ENCODE results near the gene TNFRSF1B. TPM values are rescaled to one million over a fixed set of nuclear protein-coding genes. Genes with fewer than 3 reads are reported as not detected.
A peak's percentile ranks its signal among the peaks of the same experiment; 100 is the strongest.

TNFRSF1B gene
- total and polyA plus RNA-seq, 9 of the 15 experiments (the other 6 are each of a cell fraction or from before 2014, with no cell fraction given), result 8.8 to 91.3 (median 36.0) TPM

DNA sequence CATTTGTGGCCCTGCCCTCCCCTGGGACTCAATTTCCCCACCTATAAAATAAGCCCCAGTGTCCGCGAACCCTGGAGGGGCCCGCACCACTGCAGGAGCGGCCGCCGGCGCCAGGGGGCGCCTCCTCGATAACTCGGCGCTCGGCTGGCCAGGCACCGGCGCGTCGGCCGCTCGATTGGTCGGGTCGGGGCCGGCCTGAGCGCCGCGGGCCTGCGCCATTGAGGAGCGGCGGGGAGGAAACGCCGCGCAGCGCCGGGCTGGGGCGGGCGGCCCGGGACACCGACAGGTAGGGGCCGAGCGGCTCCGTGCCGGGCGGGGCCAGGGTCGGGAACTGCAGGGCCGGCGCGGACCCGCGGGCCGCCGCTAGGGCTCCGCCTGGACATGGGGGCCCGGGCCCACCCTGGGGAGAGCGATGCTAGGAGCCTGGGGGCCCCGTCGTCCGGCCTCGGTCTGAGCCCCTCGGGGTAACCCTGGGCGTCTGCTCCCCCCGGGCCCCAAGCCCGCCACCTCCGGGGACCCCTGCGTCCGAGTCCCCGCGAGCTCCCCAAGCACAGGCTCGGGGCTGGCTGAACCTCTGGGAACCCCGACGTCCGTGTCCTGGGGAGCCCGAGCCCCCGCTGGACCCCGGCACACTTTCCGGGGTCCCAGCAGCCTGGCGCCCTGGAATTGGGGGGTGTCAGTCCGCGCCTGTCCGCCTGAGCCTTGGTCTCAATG is 63.2 kb downstream of the TNFRSF1B start, which contains the start of gene VPS13D (continued):
- TF ChIP-seq KDM4B (IDR thresholded peaks at IDR 0.05; ENCODE audit: borderline replicate concordance in 2 of 2, low read depth in 1 of 2), result 0 out of 4 replicates have a peak, but pooled peaks of 1 of the 2 experiments have one; percentile 3
- TF ChIP-seq CEBPG (CRISPR knock-in tag; IDR thresholded peaks at IDR 0.05), result no peak
- no peak for TF ChIP-seq CEBPG (tag; conservative IDR thresholded peaks at IDR 0.05 in 1 of 2, IDR thresholded peaks at IDR 0.05 in 1 of 2)
- peak; percentile 53 to 69; a peak in 2 of 4 replicates for TF ChIP-seq SIN3A (IDR thresholded peaks at IDR 0.05; ENCODE audit: borderline replicate concordance in 2 of 2, control insufficient read depth in 1 of 2, low read depth in 2 of 2, low read length in 2 of 2)
- TF ChIP-seq ETS2 (tag; IDR thresholded peaks at IDR 0.05; ENCODE audit: borderline replicate concordance, poor library complexity, severe bottlenecking), result peak; percentile 45
- TF ChIP-seq MAFK (IDR thresholded peaks at IDR 0.05; ENCODE audit: low read length), result no peak
- TF ChIP-seq ZNF764 (CRISPR knock-in tag; IDR thresholded peaks at IDR 0.05; ENCODE audit: low read depth), result no peak
- peak; percentile 76 for TF ChIP-seq PCBP1 (IDR thresholded peaks at IDR 0.05; ENCODE audit: low read depth, low read length, poor library complexity, severe bottlenecking)
- peak; percentile 76 for TF ChIP-seq ZFX (CRISPR knock-in tag; IDR thresholded peaks at IDR 0.05)
- TF ChIP-seq KAT2B (IDR thresholded peaks at IDR 0.05; ENCODE audit: low read depth, low read length), result no peak
- TF ChIP-seq YY1 (IDR thresholded peaks at IDR 0.05; ENCODE audit: borderline replicate concordance in 1 of 3, control insufficient read depth in 1 of 3, extremely low read depth in 1 of 3, insufficient read depth in 3 of 3, insufficient read length in 1 of 3, insufficient replicate concordance in 2 of 3, low read depth in 1 of 3, low read length in 2 of 3), result peak; percentile 64 to 95 (median 94)
- TF ChIP-seq, protein P1, sequence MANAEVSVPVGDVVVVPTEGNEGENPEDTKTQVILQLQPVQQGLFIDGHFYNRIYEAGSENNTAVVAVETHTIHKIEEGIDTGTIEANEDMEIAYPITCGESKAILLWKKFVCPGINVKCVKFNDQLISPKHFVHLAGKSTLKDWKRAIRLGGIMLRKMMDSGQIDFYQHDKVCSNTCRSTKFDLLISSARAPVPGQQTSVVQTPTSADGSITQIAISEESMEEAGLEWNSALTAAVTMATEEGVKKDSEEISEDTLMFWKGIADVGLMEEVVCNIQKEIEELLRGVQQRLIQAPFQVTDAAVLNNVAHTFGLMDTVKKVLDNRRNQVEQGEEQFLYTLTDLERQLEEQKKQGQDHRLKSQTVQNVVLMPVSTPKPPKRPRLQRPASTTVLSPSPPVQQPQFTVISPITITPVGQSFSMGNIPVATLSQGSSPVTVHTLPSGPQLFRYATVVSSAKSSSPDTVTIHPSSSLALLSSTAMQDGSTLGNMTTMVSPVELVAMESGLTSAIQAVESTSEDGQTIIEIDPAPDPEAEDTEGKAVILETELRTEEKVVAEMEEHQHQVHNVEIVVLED (CRISPR knock-in tag; IDR thresholded peaks at IDR 0.05), result peak; percentile 81
- no peak for TF ChIP-seq ZNF780A (CRISPR knock-in tag; IDR thresholded peaks at IDR 0.05)
- TF ChIP-seq, protein P2, sequence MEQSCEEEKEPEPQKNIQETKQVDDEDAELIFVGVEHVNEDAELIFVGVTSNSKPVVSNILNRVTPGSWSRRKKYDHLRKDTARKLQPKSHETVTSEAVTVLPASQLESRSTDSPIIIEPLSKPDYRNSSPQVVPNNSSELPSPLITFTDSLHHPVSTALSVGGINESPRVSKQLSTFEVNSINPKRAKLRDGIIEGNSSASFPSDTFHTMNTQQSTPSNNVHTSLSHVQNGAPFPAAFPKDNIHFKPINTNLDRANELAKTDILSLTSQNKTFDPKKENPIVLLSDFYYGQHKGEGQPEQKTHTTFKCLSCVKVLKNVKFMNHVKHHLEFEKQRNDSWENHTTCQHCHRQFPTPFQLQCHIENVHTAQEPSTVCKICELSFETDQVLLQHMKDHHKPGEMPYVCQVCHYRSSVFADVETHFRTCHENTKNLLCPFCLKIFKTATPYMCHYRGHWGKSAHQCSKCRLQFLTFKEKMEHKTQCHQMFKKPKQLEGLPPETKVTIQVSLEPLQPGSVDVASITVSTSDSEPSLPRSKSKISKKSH (CRISPR knock-in tag; IDR thresholded peaks at IDR 0.05), result no peak
- TF ChIP-seq BHLHE40 (IDR thresholded peaks at IDR 0.05; ENCODE audit: low read length), result peak; percentile 22; the same call in 1 of the 2 replicates
- no peak for TF ChIP-seq OTX1 (CRISPR knock-in tag; IDR thresholded peaks at IDR 0.05)
- TF ChIP-seq ZNF217 (CRISPR knock-in tag; IDR thresholded peaks at IDR 0.05), result no peak
- TF ChIP-seq MTF1 (CRISPR knock-in tag; IDR thresholded peaks at IDR 0.05; ENCODE audit: borderline replicate concordance), result no peak
- no peak for TF ChIP-seq PTTG1 (tag; IDR thresholded peaks at IDR 0.05; ENCODE audit: low read depth)
- no peak for TF ChIP-seq IFI16 (CRISPR knock-in tag; IDR thresholded peaks at IDR 0.05)
- TF ChIP-seq BRF1 (IDR thresholded peaks at IDR 0.05; ENCODE audit: borderline replicate concordance, extremely low read depth, insufficient read length), result no peak
- TF ChIP-seq ADNP (tag; IDR thresholded peaks at IDR 0.05), result no peak
- TF ChIP-seq MCM2 (IDR thresholded peaks at IDR 0.05; ENCODE audit: low read depth), result no peak
- 0 out of 2 replicates have a peak, but pooled peaks have one; percentile 14 for TF ChIP-seq TCF3 (CRISPR knock-in tag; IDR thresholded peaks at IDR 0.05)
